Colonic mucosa (tissue), 4 donors: Measurements from ENCODE around the gene GPR21. TPM values are rescaled to one million over a fixed set of nuclear protein-coding genes. Genes with fewer than 3 reads are reported as not detected.

Experiments
- DNase-seq: peaks from one replicate; pipeline ENCODE4 v3.0.0-alpha.2; 2020
- H3K27ac ChIP-seq: fragments of 200-600 bp; one replicate; pipeline ENCODE4 v1.8.0; 2021
- H3K27me3 ChIP-seq: fragments of 200-600 bp; one replicate; pipeline ENCODE4 v1.8.0; 2021
- H3K36me3 ChIP-seq: fragments of 200-600 bp; one replicate; pipeline ENCODE4 v1.8.0; 2021
- H3K4me1 ChIP-seq: fragments of 200-600 bp; one replicate; pipeline ENCODE4 v1.8.0; 2021; ENCODE audit warnings: mild to moderate bottlenecking
- H3K4me3 ChIP-seq: fragments of 200-600 bp; one replicate; pipeline ENCODE4 v1.8.0; 2021
- H3K9ac ChIP-seq, 2 donors: one replicate each; pipeline ENCODE4 v1.7.0; 2013; ENCODE audit warnings: control low read depth in 2 of 2, low read depth in 2 of 2, low read length in 2 of 2
- H3K9me3 ChIP-seq: fragments of 200-600 bp; one replicate; pipeline ENCODE4 v1.8.0; 2021
- intact Hi-C: fragments of 100-400 bp; cut with DNase I; formaldehyde crosslinking; loops from one replicate; pipeline ENCODE4 v1.14.1; 2022
- total RNA-seq, 2 donors: library from RNA; stranded (reverse); fragmentation: NEBNext Ultra II Directional in 1 of 2; extraction: Animal tissue kit (Norgen Biotek cat#: 25700) in 1 of 2; gene quantifications; one replicate each; pipeline ENCODE4 v1.2.1, GENCODE V29; 2021
- TF ChIP-seq, protein P1 (sequence below): fragments of 200-600 bp; IDR thresholded peaks from one replicate; pipeline ENCODE4 v1.8.0; 2022; ENCODE audit warnings: antibody characterized with exemption, mild to moderate bottlenecking
- donor health status: healthy.
- donor health status: DM: no; HTN: no; CAD: no.
- donor health status: DM: no; HTN: no; CAD: no.

The GPR21 gene
- total RNA-seq, 2 donors from 2014 or later, result 0.35 to 1.2 TPM

DNA sequence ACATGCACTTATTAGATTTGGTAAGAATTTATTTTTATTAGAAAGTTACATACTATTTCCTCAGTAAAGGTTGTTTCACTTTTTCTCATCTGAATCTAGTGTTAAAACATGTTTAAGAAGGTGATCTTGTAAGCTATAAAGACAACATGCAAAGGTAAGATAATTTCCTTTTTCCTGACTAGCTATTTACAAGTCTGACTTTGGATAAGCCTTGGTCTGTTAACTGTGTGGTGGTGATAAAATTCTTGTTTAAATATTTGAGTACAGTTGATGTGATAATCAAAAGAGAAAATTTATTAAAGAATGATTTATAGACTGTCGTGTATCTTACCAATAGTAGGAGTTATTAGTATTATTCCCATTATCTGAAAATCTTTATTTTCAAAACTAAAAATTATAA lies 36.9 kb upstream of the GPR21 start:
- no peaks in the 10 kb centered on the region for H3K36me3 ChIP-seq
- H3K9ac ChIP-seq, result no peak overlapping the region
- no peaks in the 10 kb centered on the region for H3K27me3 ChIP-seq
- no peak for DNase-seq
- TF ChIP-seq, protein P1, sequence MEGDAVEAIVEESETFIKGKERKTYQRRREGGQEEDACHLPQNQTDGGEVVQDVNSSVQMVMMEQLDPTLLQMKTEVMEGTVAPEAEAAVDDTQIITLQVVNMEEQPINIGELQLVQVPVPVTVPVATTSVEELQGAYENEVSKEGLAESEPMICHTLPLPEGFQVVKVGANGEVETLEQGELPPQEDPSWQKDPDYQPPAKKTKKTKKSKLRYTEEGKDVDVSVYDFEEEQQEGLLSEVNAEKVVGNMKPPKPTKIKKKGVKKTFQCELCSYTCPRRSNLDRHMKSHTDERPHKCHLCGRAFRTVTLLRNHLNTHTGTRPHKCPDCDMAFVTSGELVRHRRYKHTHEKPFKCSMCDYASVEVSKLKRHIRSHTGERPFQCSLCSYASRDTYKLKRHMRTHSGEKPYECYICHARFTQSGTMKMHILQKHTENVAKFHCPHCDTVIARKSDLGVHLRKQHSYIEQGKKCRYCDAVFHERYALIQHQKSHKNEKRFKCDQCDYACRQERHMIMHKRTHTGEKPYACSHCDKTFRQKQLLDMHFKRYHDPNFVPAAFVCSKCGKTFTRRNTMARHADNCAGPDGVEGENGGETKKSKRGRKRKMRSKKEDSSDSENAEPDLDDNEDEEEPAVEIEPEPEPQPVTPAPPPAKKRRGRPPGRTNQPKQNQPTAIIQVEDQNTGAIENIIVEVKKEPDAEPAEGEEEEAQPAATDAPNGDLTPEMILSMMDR, result no peak
- no peaks in the 10 kb centered on the region for H3K4me1 ChIP-seq
- no peak overlapping the region for H3K27ac ChIP-seq
- no peak overlapping the region for H3K4me3 ChIP-seq
- H3K9me3 ChIP-seq, result no peaks in the 10 kb centered on the region
- intact Hi-C loops, result loop anchor here (5.0 kb wide), 1 partner anchor 89 kb away; the partner anchor contains the start of gene RC3H2

DNA sequence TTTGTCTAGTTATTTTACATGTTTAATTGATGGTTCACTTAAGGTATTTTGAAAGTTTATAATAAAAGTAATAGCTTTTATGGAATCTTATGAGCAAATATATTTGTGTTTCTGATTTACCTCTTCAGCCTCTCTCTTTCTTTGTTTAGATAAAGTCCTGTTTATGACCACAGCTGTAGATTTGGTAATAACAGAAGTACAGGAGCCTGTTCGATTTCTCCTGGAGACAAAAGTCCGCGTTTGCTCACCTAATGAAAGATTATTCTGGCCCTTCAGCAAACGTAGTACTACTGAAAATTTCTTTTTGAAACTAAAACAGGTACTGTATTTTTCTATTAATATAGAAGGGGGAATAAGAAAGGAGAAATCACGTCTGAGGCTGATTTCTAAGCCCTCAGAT lies 35.0 kb upstream of the GPR21 start:
- Histone ChIP-seq H3K9ac (no peak overlapping the region), H3K27me3 (no peaks in the 10 kb centered on the region), H3K9me3 (no peaks in the 10 kb centered on the region), H3K27ac (no peak overlapping the region), H3K4me1 (no peaks in the 10 kb centered on the region), H3K36me3 (no peaks in the 10 kb centered on the region), H3K4me3 (no peak overlapping the region)
- no peak for DNase-seq
- TF ChIP-seq, protein P1, result no peak
- intact Hi-C loops, result loop anchor here (5.0 kb wide), 1 partner anchor 91 kb away; the partner anchor contains the start of gene RC3H2

DNA sequence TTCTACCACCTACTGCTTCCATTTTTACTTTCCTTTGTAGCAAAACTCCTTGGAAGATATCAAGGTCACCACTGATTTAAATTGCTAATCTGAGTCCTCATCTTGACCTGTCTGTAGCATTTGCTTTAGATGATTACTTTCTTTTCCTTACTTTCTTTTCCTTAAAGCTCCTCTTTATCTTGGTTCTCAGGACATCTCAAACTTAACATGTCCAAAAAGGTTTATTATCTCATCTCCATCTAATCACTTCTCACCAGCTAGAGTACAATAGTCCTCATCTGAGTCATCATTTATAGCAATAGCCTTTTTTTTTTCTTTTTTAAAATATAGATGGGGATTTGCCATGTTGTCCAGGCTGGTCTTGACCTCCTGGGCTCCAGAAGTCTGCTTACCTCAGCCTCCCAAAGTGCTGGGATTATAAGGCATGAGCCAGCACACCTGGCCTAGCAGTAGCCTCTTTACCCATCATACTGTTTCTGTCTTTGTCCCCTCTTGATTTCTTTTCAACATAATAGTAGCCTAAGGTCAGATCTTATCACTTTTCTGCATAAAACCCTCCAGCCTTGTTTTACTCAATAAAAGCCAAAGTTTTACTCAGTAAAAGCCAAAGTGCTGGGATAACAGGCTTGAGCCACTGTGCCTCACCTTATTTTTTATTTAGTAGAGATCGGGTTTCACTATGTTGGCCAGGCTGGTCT lies 32.9 kb upstream of the GPR21 start:
- H3K9ac ChIP-seq, result no peak overlapping the region
- H3K9me3 ChIP-seq, result no peaks in the 10 kb centered on the region
- DNase-seq, result no peak
- TF ChIP-seq, protein P1, result no peak
- H3K36me3 ChIP-seq, result no peaks in the 10 kb centered on the region
- no peak overlapping the region for H3K27ac ChIP-seq
- intact Hi-C loops, result no loop called here
- no peaks in the 10 kb centered on the region for H3K27me3 ChIP-seq
- H3K4me3 ChIP-seq, result no peak overlapping the region
- no peaks in the 10 kb centered on the region for H3K4me1 ChIP-seq

DNA sequence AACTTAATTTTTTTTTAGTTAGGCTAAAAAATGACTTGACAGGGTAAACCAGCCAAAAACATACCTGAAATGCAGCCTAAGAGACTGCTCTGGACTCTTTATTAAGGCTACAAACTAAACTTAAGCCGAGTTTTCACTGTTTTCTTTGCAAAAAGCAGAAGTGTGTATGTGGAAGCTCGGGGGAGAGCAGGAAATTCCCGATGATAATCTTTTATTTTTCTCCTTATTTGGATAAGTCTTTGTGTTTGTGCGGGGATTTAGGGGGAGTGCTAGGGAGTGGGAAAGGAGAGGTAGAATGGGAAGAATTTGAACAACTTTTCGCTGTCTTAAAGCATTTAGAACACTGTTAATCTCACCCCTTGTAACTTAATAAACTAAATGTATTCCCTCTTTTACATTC lies 30.7 kb upstream of the GPR21 start:
- no peak overlapping the region for H3K27ac ChIP-seq
- no peak overlapping the region for H3K9ac ChIP-seq

DNA sequence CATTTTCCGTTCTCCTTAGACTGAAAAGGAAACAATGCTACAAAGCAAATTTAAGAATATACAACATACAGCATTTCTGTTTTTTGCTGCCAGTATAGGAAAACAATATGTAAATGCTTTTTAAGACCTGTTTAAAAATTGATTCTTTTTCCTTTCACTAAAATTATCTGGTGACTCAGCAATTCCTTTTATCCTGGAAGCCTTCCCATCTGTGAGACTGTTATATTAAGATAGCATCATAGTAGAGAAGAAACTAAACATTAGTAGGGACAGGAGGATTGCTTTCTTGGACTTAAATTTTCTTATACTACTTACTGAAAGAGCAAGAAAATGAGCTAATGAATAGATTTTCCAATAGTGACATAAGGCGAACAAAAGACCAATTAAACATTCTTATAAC lies 30.0 kb upstream of the GPR21 start:
- H3K4me1 ChIP-seq, result no peaks in the 10 kb centered on the region

More for the DNA sequence above, 30.7 kb upstream of the GPR21 start:
- intact Hi-C loops, result no loop called here
- Histone ChIP-seq H3K9me3 (no peaks in the 10 kb centered on the region), H3K4me1 (no peaks in the 10 kb centered on the region), H3K36me3 (no peaks in the 10 kb centered on the region), H3K27me3 (no peaks in the 10 kb centered on the region), H3K4me3 (no peak overlapping the region)
- no peak for DNase-seq
- TF ChIP-seq, protein P1, result no peak

More for the DNA sequence above, 30.0 kb upstream of the GPR21 start:
- Histone ChIP-seq H3K27ac (no peak overlapping the region), H3K27me3 (no peaks in the 10 kb centered on the region), H3K9me3 (no peaks in the 10 kb centered on the region), H3K36me3 (no peaks in the 10 kb centered on the region), H3K9ac (no peak overlapping the region), H3K4me3 (no peak overlapping the region)
- no peak for DNase-seq
- TF ChIP-seq, protein P1, result no peak
- intact Hi-C loops, result no loop called here
